ENCODE data around the gene TPSG1.

- TF ChIP-seq, protein P1, sequence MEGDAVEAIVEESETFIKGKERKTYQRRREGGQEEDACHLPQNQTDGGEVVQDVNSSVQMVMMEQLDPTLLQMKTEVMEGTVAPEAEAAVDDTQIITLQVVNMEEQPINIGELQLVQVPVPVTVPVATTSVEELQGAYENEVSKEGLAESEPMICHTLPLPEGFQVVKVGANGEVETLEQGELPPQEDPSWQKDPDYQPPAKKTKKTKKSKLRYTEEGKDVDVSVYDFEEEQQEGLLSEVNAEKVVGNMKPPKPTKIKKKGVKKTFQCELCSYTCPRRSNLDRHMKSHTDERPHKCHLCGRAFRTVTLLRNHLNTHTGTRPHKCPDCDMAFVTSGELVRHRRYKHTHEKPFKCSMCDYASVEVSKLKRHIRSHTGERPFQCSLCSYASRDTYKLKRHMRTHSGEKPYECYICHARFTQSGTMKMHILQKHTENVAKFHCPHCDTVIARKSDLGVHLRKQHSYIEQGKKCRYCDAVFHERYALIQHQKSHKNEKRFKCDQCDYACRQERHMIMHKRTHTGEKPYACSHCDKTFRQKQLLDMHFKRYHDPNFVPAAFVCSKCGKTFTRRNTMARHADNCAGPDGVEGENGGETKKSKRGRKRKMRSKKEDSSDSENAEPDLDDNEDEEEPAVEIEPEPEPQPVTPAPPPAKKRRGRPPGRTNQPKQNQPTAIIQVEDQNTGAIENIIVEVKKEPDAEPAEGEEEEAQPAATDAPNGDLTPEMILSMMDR (IDR thresholded peaks at IDR 0.05) = no peak
- TF ChIP-seq POLR2A (IDR thresholded peaks at IDR 0.05) (no peak), POLR2AphosphoS5 (IDR thresholded peaks at IDR 0.05) (no peak)
These were observed 48.7 kb downstream of the TPSG1 start for GRCh38 chr16:1176280-1176897.
